ENCODE results near the gene GSS. TPM values are rescaled to one million over a fixed set of nuclear protein-coding genes. Genes with fewer than 3 reads are reported as not detected.

Gene GSS
- total RNA-seq, 1 donor from 2014 or later: 48.3 TPM

DNA sequence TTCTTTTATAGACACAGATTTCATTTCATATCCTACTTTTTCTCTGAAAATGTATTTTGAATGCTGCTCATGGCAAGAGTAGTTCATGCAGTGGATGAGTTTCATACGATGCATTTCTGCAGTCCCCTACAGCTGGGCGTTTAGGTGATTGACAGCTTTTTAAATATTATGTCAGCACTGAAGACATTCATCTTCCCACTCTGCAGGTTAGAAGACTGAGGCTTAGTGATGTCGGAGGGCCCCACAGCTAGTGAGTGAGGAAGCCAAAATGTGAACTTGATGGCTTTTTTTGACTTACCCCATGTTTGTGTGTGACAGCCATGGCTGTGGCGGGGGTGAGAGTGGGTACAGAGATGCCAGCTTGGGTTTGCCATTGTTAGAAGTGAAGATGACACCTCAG, 33.5 kb upstream of the GSS start:
- Mint-ChIP-seq H3K36me3 (ENCODE audit: low read depth, unreplicated experiment) (peaks cover 14% of the 10 kb centered on the region), H3K4me3 (ENCODE audit: unreplicated experiment) (no peak overlapping the region), H3K27ac (ENCODE audit: unreplicated experiment) (no peak overlapping the region), H3K27me3 (ENCODE audit: unreplicated experiment) (peaks cover 15% of the 10 kb centered on the region), H3K9me3 (ENCODE audit: unreplicated experiment) (no peaks in the 10 kb centered on the region), H3K4me1 (ENCODE audit: unreplicated experiment) (peaks cover 14% of the 10 kb centered on the region)
- no peak for DNase-seq (ENCODE audit: low spot score)
- TF ChIP-seq, protein P1, sequence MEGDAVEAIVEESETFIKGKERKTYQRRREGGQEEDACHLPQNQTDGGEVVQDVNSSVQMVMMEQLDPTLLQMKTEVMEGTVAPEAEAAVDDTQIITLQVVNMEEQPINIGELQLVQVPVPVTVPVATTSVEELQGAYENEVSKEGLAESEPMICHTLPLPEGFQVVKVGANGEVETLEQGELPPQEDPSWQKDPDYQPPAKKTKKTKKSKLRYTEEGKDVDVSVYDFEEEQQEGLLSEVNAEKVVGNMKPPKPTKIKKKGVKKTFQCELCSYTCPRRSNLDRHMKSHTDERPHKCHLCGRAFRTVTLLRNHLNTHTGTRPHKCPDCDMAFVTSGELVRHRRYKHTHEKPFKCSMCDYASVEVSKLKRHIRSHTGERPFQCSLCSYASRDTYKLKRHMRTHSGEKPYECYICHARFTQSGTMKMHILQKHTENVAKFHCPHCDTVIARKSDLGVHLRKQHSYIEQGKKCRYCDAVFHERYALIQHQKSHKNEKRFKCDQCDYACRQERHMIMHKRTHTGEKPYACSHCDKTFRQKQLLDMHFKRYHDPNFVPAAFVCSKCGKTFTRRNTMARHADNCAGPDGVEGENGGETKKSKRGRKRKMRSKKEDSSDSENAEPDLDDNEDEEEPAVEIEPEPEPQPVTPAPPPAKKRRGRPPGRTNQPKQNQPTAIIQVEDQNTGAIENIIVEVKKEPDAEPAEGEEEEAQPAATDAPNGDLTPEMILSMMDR (IDR thresholded peaks at IDR 0.05; ENCODE audit: unreplicated experiment): no peak

- Mint-ChIP-seq H3K4me3 (ENCODE audit: unreplicated experiment) (no peak overlapping the region), H3K36me3 (ENCODE audit: low read depth, unreplicated experiment) (peaks cover 14% of the 10 kb centered on the region), H3K9me3 (ENCODE audit: unreplicated experiment) (no peaks in the 10 kb centered on the region), H3K27ac (ENCODE audit: unreplicated experiment) (peak overlapping the region; percentile 15), H3K27me3 (ENCODE audit: unreplicated experiment) (peaks cover 17% of the 10 kb centered on the region), H3K4me1 (ENCODE audit: unreplicated experiment) (peaks cover 22% of the 10 kb centered on the region)
- TF ChIP-seq, protein P1 (IDR thresholded peaks at IDR 0.05; ENCODE audit: unreplicated experiment): no peak
- no peak for DNase-seq (ENCODE audit: low spot score)
These were observed 32.6 kb upstream of the GSS start for GRCh38 chr20:34988191-34988540.

DNA sequence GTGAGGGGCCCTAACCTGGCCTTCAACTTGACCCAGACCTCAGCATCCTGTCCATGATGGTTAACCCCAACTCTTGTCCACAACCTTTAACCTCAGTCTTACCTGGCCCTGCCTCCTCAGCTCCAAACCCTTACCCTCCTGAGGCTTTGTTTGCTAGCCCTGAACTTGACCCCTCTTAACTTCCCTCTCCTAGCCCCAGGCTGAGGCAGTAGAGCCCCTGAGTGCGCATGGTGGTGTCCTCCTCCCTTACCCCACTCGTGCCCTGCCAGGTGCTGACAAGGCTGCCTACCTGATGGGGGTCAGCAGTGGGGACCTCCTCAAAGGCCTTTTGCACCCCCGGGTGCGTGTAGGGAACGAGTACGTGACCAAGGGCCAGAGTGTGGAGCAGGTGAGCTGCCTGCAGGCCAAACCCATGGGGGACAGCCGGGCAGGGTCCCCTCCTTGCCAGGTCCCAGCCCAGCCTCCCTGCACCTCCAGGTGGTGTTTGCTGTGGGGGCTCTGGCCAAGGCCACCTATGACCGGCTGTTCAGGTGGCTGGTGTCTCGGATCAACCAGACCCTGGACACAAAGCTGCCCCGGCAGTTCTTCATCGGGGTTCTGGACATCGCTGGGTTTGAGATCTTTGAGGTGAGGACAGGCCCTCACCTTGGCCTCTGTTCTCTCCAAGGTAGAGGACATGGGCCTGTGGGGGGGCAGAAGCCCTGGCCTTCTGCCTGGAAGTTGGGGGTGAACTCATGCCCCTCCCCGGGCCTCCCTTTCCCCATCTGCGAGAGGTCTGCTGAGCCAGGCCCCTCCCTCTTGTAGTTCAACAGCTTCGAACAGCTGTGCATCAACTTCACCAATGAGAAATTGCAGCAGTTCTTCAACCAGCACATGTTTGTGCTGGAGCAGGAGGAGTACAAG, 31.9 kb upstream of the GSS start:
- H3K4me3 Mint-ChIP-seq (ENCODE audit: unreplicated experiment): no peak overlapping the region
- DNase-seq (ENCODE audit: low spot score): no peak
- H3K27ac Mint-ChIP-seq (ENCODE audit: unreplicated experiment): peak overlapping the region; percentile 15
- H3K27me3 Mint-ChIP-seq (ENCODE audit: unreplicated experiment): peaks cover 17% of the 10 kb centered on the region
- H3K9me3 Mint-ChIP-seq (ENCODE audit: unreplicated experiment): no peaks in the 10 kb centered on the region
- TF ChIP-seq, protein P1 (IDR thresholded peaks at IDR 0.05; ENCODE audit: unreplicated experiment): no peak
- H3K4me1 Mint-ChIP-seq (ENCODE audit: unreplicated experiment): peaks cover 23% of the 10 kb centered on the region
- H3K36me3 Mint-ChIP-seq (ENCODE audit: low read depth, unreplicated experiment): peaks cover 14% of the 10 kb centered on the region

DNA sequence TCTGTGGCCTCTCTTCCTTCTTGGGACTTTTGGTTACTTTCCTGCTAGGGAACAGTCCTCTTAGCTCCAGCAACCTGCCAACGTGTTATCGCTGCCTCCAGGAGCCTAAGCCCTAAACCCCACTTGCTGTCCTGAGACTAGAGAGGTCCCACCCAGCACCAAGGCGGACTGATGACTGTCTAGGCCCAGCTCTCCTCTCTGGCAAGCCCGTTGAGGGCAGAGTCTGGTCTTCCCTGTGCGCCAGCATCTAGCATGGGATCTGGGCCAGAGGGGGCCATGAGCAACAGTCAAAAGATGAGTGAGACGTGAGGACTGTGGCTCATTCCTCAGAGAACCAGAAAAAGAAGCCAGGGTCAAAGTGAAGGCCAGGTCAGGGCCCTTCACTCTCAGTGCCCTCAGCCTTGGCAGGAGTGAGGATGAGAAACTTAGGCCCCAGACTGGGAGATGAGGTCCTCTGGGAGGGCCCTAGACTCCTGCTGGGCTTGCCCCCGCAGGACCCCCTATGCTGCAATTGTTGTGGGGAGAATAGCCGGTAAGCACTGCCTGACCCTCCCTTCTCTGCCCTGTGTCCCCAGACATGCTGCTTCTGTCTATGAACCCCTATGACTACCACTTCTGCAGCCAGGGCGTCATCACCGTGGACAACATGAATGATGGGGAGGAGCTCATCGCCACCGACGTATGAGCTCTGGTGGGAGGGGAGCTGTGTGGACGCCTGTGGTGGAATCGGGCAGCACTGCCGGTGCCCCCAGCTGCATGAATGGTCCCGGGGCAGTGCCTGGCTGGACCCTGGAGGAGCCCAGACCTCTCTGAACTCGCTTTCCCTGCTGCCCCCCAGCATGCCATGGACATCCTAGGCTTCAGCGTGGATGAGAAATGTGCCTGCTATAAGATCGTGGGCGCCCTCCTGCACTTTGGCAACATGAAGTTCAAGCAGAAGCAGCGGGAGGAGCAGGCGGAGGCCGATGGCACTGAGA, 31.0 kb upstream of the GSS start:
- Mint-ChIP-seq H3K36me3 (ENCODE audit: low read depth, unreplicated experiment) (peaks cover 12% of the 10 kb centered on the region), H3K4me3 (ENCODE audit: unreplicated experiment) (no peak overlapping the region), H3K27ac (ENCODE audit: unreplicated experiment) (no peak overlapping the region), H3K27me3 (ENCODE audit: unreplicated experiment) (peaks cover 17% of the 10 kb centered on the region), H3K9me3 (ENCODE audit: unreplicated experiment) (no peaks in the 10 kb centered on the region), H3K4me1 (ENCODE audit: unreplicated experiment) (peaks cover 23% of the 10 kb centered on the region)
- no peak for DNase-seq (ENCODE audit: low spot score)
- TF ChIP-seq, protein P1 (IDR thresholded peaks at IDR 0.05; ENCODE audit: unreplicated experiment): no peak
